H1 (cell line): Measurements from ENCODE around the gene ECT2L. TPM values are rescaled to one million over a fixed set of nuclear protein-coding genes. Genes with fewer than 3 reads are reported as not detected.

Experiments used
- CTCF ChIA-PET: fragments of 300-600 bp; sonication (Branson Sonifier 250); formaldehyde crosslinking; loops from one replicate; lab custom pipeline; 2021; ENCODE audit not compliant: partially characterized antibody; lab: Charles Lee
- POLR2A ChIA-PET: fragments of 300-600 bp; sonication (Branson Sonifier 250); formaldehyde crosslinking; loops from one replicate; lab custom pipeline; 2021; ENCODE audit warnings: inconsistent platforms; ENCODE audit not compliant: partially characterized antibody; lab: Charles Lee
- DNase-seq, 2 experiments: peaks; one replicate each; pipeline versions ENCODE4 v3.0.0 to v3.0.0-alpha.2; 2010 to 2022; ENCODE audit warnings: low spot score in 2 of 2, low read depth in 1 of 2, mixed read lengths in 1 of 2
- FAIRE-seq: peaks from 2 replicates; lab custom pipeline; 2011; peaks lifted over from hg19 to GRCh38; lab: Jason Lieb, UNC
- H2AFZ ChIP-seq: 2 replicates; pipeline ENCODE4 v1.8.1; 2012; ENCODE audit warnings: low read length, inconsistent platforms
- H2AK5ac ChIP-seq: 2 replicates; pipeline ENCODE4 v1.6.1; 2013; ENCODE audit warnings: low read depth, low read length
- H2BK120ac ChIP-seq: replicated peaks from 2 replicates; pipeline ENCODE3; 2013; ENCODE audit warnings: low read depth, low read length, inconsistent platforms
- H2BK12ac ChIP-seq: 2 replicates; pipeline ENCODE4 v1.6.1; 2013; ENCODE audit warnings: low read depth, low read length
- H2BK15ac ChIP-seq: 2 replicates; pipeline ENCODE4 v1.6.1; 2013; ENCODE audit warnings: low read length
- H2BK20ac ChIP-seq: 2 replicates; pipeline ENCODE4 v1.6.1; 2013; ENCODE audit warnings: low read length
- H2BK5ac ChIP-seq: 2 replicates; pipeline ENCODE4 v1.6.1; 2013; ENCODE audit warnings: low read depth, low read length
- H3K14ac ChIP-seq: 2 replicates; pipeline ENCODE4 v1.6.1; 2013; ENCODE audit warnings: inconsistent platforms; ENCODE audit not compliant: insufficient read length
- H3K18ac ChIP-seq: 2 replicates; pipeline ENCODE4 v1.6.1; 2013; ENCODE audit warnings: low read length; ENCODE audit errors: extremely low read depth
- H3K23ac ChIP-seq: 2 replicates; pipeline ENCODE4 v1.6.1; 2013; ENCODE audit warnings: inconsistent platforms; ENCODE audit not compliant: insufficient read length
- H3K23me2 ChIP-seq: 2 replicates; pipeline ENCODE4 v1.6.1; 2013; ENCODE audit warnings: low read depth, low read length
- H3K27ac ChIP-seq: 2 replicates; pipeline ENCODE4 v1.6.1; 2011; ENCODE audit warnings: low read depth, low read length, inconsistent platforms
- H3K27me3 ChIP-seq, 4 experiments: replicated peaks in 1 of 4; 1 replicate in 1 of 4; 2 replicates in 3 of 4; pipeline versions ENCODE4 v1.6.1 to v1.8.1; 2011 to 2013; ENCODE audit warnings: low read length in 3 of 4, mild to moderate bottlenecking in 3 of 4, inconsistent platforms in 2 of 4, mixed read lengths in 2 of 4, moderate library complexity in 1 of 4; ENCODE audit not compliant: control insufficient read depth in 3 of 4, insufficient read depth in 3 of 4; ENCODE audit errors: extremely low read depth in 1 of 4
- H3K36me3 ChIP-seq, 4 experiments: 2 replicates each; pipeline versions ENCODE4 v1.6.1 to v1.8.1; 2011 to 2013; ENCODE audit warnings: mild to moderate bottlenecking in 4 of 4, low read length in 3 of 4, moderate library complexity in 2 of 4, control low read depth in 1 of 4, inconsistent platforms in 1 of 4; ENCODE audit not compliant: insufficient read depth in 4 of 4, control insufficient read depth in 2 of 4
- H3K4ac ChIP-seq: replicated peaks from 2 replicates; pipeline ENCODE3; 2013; ENCODE audit warnings: low read length, low read depth, mixed read lengths, inconsistent platforms; ENCODE audit not compliant: insufficient read length
- H3K4me1 ChIP-seq, 4 experiments: replicated peaks in 1 of 4; 1 replicate in 1 of 4; 2 replicates in 3 of 4; pipeline versions ENCODE4 v1.6.1 to v1.8.1; 2011 to 2013; ENCODE audit warnings: low read length in 3 of 4, inconsistent platforms in 2 of 4, mixed read lengths in 1 of 4; ENCODE audit not compliant: insufficient read depth in 4 of 4, control insufficient read depth in 3 of 4
- H3K4me2 ChIP-seq, 2 experiments: 2 replicates each; pipeline versions ENCODE4 v1.6.1 to v1.8.1; 2011 to 2013; ENCODE audit warnings: low read depth in 2 of 2, low read length in 2 of 2, control low read depth in 1 of 2, inconsistent platforms in 1 of 2, mild to moderate bottlenecking in 1 of 2; ENCODE audit not compliant: insufficient read depth in 1 of 2
- H3K4me3 ChIP-seq, 4 experiments: fragments of 200-600, 300-600 bp in 1 of 4; sonication (generic), shearing (Covaris generic), sonication (Bioruptor Twin) in 1 of 4; 2 replicates each; pipeline versions ENCODE4 v1.5.1 to v1.8.1; 2011 to 2016; ENCODE audit warnings: low read length in 4 of 4, low read depth in 3 of 4, control low read depth in 2 of 4, inconsistent platforms in 2 of 4, mild to moderate bottlenecking in 2 of 4, mixed read lengths in 1 of 4, moderate library complexity in 1 of 4; ENCODE audit not compliant: insufficient read depth in 2 of 4; ENCODE audit errors: extremely low read depth in 1 of 4
- H3K56ac ChIP-seq: replicated peaks from 2 replicates; pipeline ENCODE3; 2013; ENCODE audit warnings: low read depth, mild to moderate bottlenecking, mixed read lengths, low read length, inconsistent platforms; ENCODE audit not compliant: insufficient read length
- H3K79me1 ChIP-seq: 2 replicates; pipeline ENCODE4 v1.6.1; 2013; ENCODE audit warnings: low read depth, low read length, control low read depth
- H3K79me2 ChIP-seq, 2 experiments: 2 replicates each; pipeline versions ENCODE4 v1.6.1 to v1.8.1; 2012 to 2013; ENCODE audit warnings: low read length in 2 of 2, mild to moderate bottlenecking in 2 of 2, inconsistent platforms in 1 of 2; ENCODE audit not compliant: insufficient read depth in 2 of 2, control insufficient read depth in 1 of 2
- H3K9ac ChIP-seq, 4 experiments: replicated peaks in 1 of 4; 1 replicate in 1 of 4; 2 replicates in 3 of 4; pipeline versions ENCODE4 v1.6.1 to v1.8.1; 2011 to 2013; ENCODE audit warnings: low read depth in 3 of 4, low read length in 3 of 4, control low read depth in 2 of 4, mild to moderate bottlenecking in 2 of 4, moderate library complexity in 2 of 4, inconsistent platforms in 1 of 4; ENCODE audit errors: extremely low read depth in 1 of 4
- H3K9me3 ChIP-seq, 2 experiments: 2 replicates each; pipeline versions ENCODE4 v1.6.1 to v1.8.1; 2012 to 2013; ENCODE audit warnings: mild to moderate bottlenecking in 2 of 2, moderate library complexity in 2 of 2, control low read depth in 1 of 2, inconsistent platforms in 1 of 2, low read depth in 1 of 2, low read length in 1 of 2, mixed read lengths in 1 of 2; ENCODE audit not compliant: insufficient read depth in 2 of 2
- H4K20me1 ChIP-seq, 2 experiments: replicated peaks in 1 of 2; 2 replicates each; pipeline versions ENCODE3 to v1.8.1; 2011 to 2013; ENCODE audit warnings: inconsistent platforms in 2 of 2, low read length in 2 of 2, mild to moderate bottlenecking in 1 of 2; ENCODE audit not compliant: insufficient read depth in 2 of 2, control insufficient read depth in 1 of 2
- H4K5ac ChIP-seq: 2 replicates; pipeline ENCODE4 v1.6.1; 2013; ENCODE audit warnings: low read length, low read depth, mixed read lengths, inconsistent platforms; ENCODE audit not compliant: insufficient read length
- H4K8ac ChIP-seq: 2 replicates; pipeline ENCODE4 v1.8.0; 2013; ENCODE audit warnings: mild to moderate bottlenecking, moderate library complexity, low read length, inconsistent platforms; ENCODE audit not compliant: insufficient read depth; ENCODE audit errors: extremely low read depth
- H4K91ac ChIP-seq: replicated peaks from 2 replicates; pipeline ENCODE3; 2013; ENCODE audit warnings: low read length, mixed read lengths, inconsistent platforms; ENCODE audit not compliant: insufficient read length
- CBX8 ChIP-seq: fragments of 300-800, 300-1000 bp; sonication (generic); IDR thresholded peaks from 2 replicates; pipeline ENCODE4 v1.7.1; 2016; ENCODE audit warnings: low read depth, low read length, borderline replicate concordance
- KDM4A ChIP-seq: IDR thresholded peaks from one replicate; pipeline ENCODE4 v1.7.1; 2012; ENCODE audit warnings: low read depth, mild to moderate bottlenecking, moderate library complexity, low read length, inconsistent platforms; ENCODE audit not compliant: severe bottlenecking
- MAFK ChIP-seq: IDR thresholded peaks from 2 replicates; pipeline ENCODE4 v1.6.1; 2012; ENCODE audit warnings: low read depth, mild to moderate bottlenecking, improper control_type of control experiment, low read length
- RAD21 ChIP-seq, 2 experiments: IDR thresholded peaks in 1 of 2; conservative IDR thresholded peaks in 1 of 2; 2 replicates each; pipeline ENCODE4 v1.6.1; 2011; ENCODE audit warnings: low read depth in 2 of 2, low read length in 2 of 2, improper control_type of control experiment in 1 of 2, inconsistent platforms in 1 of 2, mild to moderate bottlenecking in 1 of 2, moderate library complexity in 1 of 2
- RNF2 ChIP-seq: fragments of 200-900, 300-1000 bp; sonication (generic); IDR thresholded peaks from 2 replicates; pipeline ENCODE4 v1.7.1; 2016; ENCODE audit warnings: borderline replicate concordance, low read depth, mild to moderate bottlenecking, antibody characterized with exemption, low read length; ENCODE audit not compliant: poor library complexity, severe bottlenecking; ENCODE audit errors: missing control alignments
- SIX5 ChIP-seq: IDR thresholded peaks from 2 replicates; pipeline ENCODE4 v1.6.1; 2011; ENCODE audit warnings: mild to moderate bottlenecking, low read depth, low read length
- WGBS, 2 experiments: shearing (Covaris generic) in 1 of 2; methylation state at CpG; one replicate each; pipeline versions ENCODE4 v1.1.6 to v1.1.7; 2013 to 2015; ENCODE audit warnings: low lambda C conversion rate in 2 of 2, mixed read lengths in 2 of 2, inconsistent platforms in 1 of 2, low coverage in 1 of 2, missing lambda C conversion rate in 1 of 2; ENCODE audit not compliant: insufficient replicate concordance in 2 of 2, insufficient coverage in 1 of 2, insufficient read length in 1 of 2; ENCODE audit errors: extremely low coverage in 1 of 2, missing lambda C conversion rate in 1 of 2; 5-methylcytosine and 5-hydroxymethylcytosine counted together
- polyA plus RNA-seq, 7 experiments: library from polyadenylated mRNA; depleted of rRNA in 3 of 7; stranded (reverse) in 5 of 7; unstranded in 2 of 7; fragments of >200 nt in 5 of 7; fragments of 200-250 nt in 2 of 7; gene quantifications; 1 replicate in 5 of 7; 2 replicates in 1 of 7; 4 replicates in 1 of 7; pipeline versions ENCODE4 v1.2.1 to v1.2.3, GENCODE V29; 2011 to 2013; ENCODE audit warnings: missing spikeins in 2 of 7, mixed read lengths in 2 of 7
- total RNA-seq: library from RNA; stranded (reverse); fragmentation: NEBNext Ultra II Directional; extraction: Animal tissue kit (Norgen Biotek cat#: 25700); gene quantifications from 2 replicates; pipeline ENCODE4 v1.2.1, GENCODE V29; 2021

ECT2L gene
- total and polyA plus RNA-seq, 2 of the 8 experiments (the other 6 are each of a cell fraction or from before 2014, with no cell fraction given), result not detected

- FAIRE-seq, result no peak
- Histone ChIP-seq H4K8ac (no peak overlapping the region), H4K91ac (no peak overlapping the region), H3K27ac (no peak overlapping the region), H3K4me3 (no peak overlapping the region), H2BK15ac (no peak overlapping the region), H3K14ac (no peak overlapping the region), H3K18ac (no peak overlapping the region), H2BK120ac (no peak overlapping the region), H2BK20ac (no peak overlapping the region), H3K4ac (no peak overlapping the region), H2BK5ac (no peak overlapping the region), H3K36me3 (no peaks in the 10 kb centered on the region), H3K9me3 (no peaks in the 10 kb centered on the region), H2BK12ac (no peak overlapping the region), H3K23me2 (no peaks in the 10 kb centered on the region), H3K79me1 (no peaks in the 10 kb centered on the region), H2AFZ (no peak overlapping the region), H4K5ac (no peak overlapping the region), H3K4me2 (no peak overlapping the region), H3K27me3 (no peaks in the 10 kb centered on the region), H3K9ac (no peak overlapping the region), H2AK5ac (no peak overlapping the region), H3K79me2 (no peaks in the 10 kb centered on the region), H3K23ac (no peak overlapping the region), H3K4me1 (no peaks in the 10 kb centered on the region), H3K56ac (no peak overlapping the region), H4K20me1 (no peaks in the 10 kb centered on the region)
- POLR2A ChIA-PET, result no interaction called here
- no peak for DNase-seq
- CTCF ChIA-PET, result interaction anchor here (1.4 kb wide), 1 partner anchor 10 kb away, joined by 4 read pairs; the partner anchor contains the start of gene ECT2L
- WGBS, 2 experiments, result 77% methylated on average over 3 of the region's 3 CpGs; no CpG with 5 or more reads in 1 of the 2 experiments
- TF ChIP-seq RAD21 (IDR thresholded peaks at IDR 0.05 in 1 of 2, conservative IDR thresholded peaks at IDR 0.05 in 1 of 2; ENCODE audit: low read depth in 2 of 2, low read length in 2 of 2) (no peak), SIX5 (no peak), MAFK (no peak), RNF2 (no peak), KDM4A (no peak), CBX8 (no peak)
Measured at GRCh38 chr6:138785980-138786379, 9.9 kb upstream of the ECT2L start.
